Naive B cell (primary cell): ENCODE measurements around the gene FJX1. TPM values are rescaled to one million over a fixed set of nuclear protein-coding genes. Genes with fewer than 3 reads are reported as not detected.
"Not testable (repeated sequence)": the region's sequence is repeated elsewhere in the genome, so short reads cannot be mapped to it uniquely, and the experiment has no call there.

Experiments used
- ATAC-seq, 2 donors: fragments of 150-1000 bp; cut with Tn5 transposase; 2 replicates each; pipeline ENCODE4 v1.10.0; 2021; ENCODE audit warnings: low read depth in 2 of 2, mild to moderate bottlenecking in 2 of 2, moderate library complexity in 2 of 2
- DNase-seq: peaks from one replicate; pipeline ENCODE4 v3.0.0; 2022
- H3K27ac Mint-ChIP-seq, 6 donors: one replicate each; pipeline ENCODE4 v1.8.0; 2020 to 2022; ENCODE audit warnings: mild to moderate bottlenecking in 6 of 6, mixed read lengths in 6 of 6, moderate library complexity in 5 of 6, inconsistent platforms in 2 of 6
- H3K27me3 Mint-ChIP-seq, 3 donors: one replicate each; pipeline ENCODE4 v1.8.0; 2021 to 2022; ENCODE audit warnings: mixed read lengths in 3 of 3, mild to moderate bottlenecking in 1 of 3
- H3K36me3 Mint-ChIP-seq, 2 donors: one replicate each; pipeline ENCODE4 v1.8.0; 2020 to 2022; ENCODE audit warnings: mixed read lengths in 2 of 2, inconsistent platforms in 1 of 2, mild to moderate bottlenecking in 1 of 2
- H3K4me1 Mint-ChIP-seq, 3 donors: one replicate each; pipeline ENCODE4 v1.8.0; 2020 to 2022; ENCODE audit warnings: mixed read lengths in 3 of 3, inconsistent platforms in 1 of 3, mild to moderate bottlenecking in 1 of 3, moderate library complexity in 1 of 3
- H3K4me3 Mint-ChIP-seq, 8 donors: one replicate each; pipeline ENCODE4 v1.8.0; 2020 to 2022; ENCODE audit warnings: mild to moderate bottlenecking in 8 of 8, mixed read lengths in 8 of 8, moderate library complexity in 8 of 8, inconsistent platforms in 2 of 8
- H3K9me3 Mint-ChIP-seq, 7 donors: one replicate each; pipeline ENCODE4 v1.8.0; 2020 to 2022; ENCODE audit warnings: mixed read lengths in 7 of 7, mild to moderate bottlenecking in 5 of 7, inconsistent platforms in 2 of 7, moderate library complexity in 1 of 7
- polyA plus RNA-seq, 6 donors: library from polyadenylated mRNA; unstranded; fragments of 300-500 nt; fragmentation: Illumina TruSeq; gene quantifications; one replicate each; pipeline ENCODE4 v1.2.3, GENCODE V29; 2021; ENCODE audit warnings: low read depth in 6 of 6

The FJX1 gene
- polyA plus RNA-seq, 6 donors from 2014 or later = 0.21 to 0.32 TPM; not detected in 4

- Mint-ChIP-seq H3K4me3 (peak overlapping the region in 2 of 8 donors; percentile 19 to 26), H3K9me3 (peaks cover 4 to 49% (median 32%) of the 10 kb centered on the region in 7 donors), H3K36me3 (peaks cover 48 to 50% of the 10 kb centered on the region in 2 donors), H3K4me1 (peaks cover 50 to 72% (median 53%) of the 10 kb centered on the region in 3 donors), H3K27me3 (no peaks in the 10 kb centered on the region), H3K27ac (peak overlapping the region in 1 of 6 donors; percentile 32)
- ATAC-seq = no peak
- DNase-seq = no peak
Observed at GRCh38 chr11:35667257-35667656, 49.0 kb downstream of the FJX1 start.

- Mint-ChIP-seq H3K9me3 (peaks cover 4 to 45% (median 28%) of the 10 kb centered on the region in 7 donors), H3K4me1 (peaks cover 52 to 75% (median 53%) of the 10 kb centered on the region in 3 donors), H3K36me3 (peaks cover 37 to 47% of the 10 kb centered on the region in 2 donors)
- DNase-seq, ATAC-seq, H3K27me3 Mint-ChIP-seq, H3K27ac Mint-ChIP-seq, H3K4me3 Mint-ChIP-seq: not testable (repeated sequence)
Observed at GRCh38 chr11:35668350-35668749, 50.1 kb downstream of the FJX1 start.

Other genes starting within 250 kb of the FJX1 start
- under 1 TPM in 2 of 6 donors, not detected in 4; 0.07 to 0.09 TPM for gene SLC1A2, start 198.9 kb upstream of the FJX1 start, polyA plus RNA-seq
- gene PAMR1, start 92.8 kb upstream of the FJX1 start, polyA plus RNA-seq = not detected
- 10 to 100 TPM; 37.2 to 69.6 (median 59.6) TPM for gene TRIM44, start 44.3 kb downstream of the FJX1 start, polyA plus RNA-seq